Measurements from ENCODE around the gene XIRP1.

DNA sequence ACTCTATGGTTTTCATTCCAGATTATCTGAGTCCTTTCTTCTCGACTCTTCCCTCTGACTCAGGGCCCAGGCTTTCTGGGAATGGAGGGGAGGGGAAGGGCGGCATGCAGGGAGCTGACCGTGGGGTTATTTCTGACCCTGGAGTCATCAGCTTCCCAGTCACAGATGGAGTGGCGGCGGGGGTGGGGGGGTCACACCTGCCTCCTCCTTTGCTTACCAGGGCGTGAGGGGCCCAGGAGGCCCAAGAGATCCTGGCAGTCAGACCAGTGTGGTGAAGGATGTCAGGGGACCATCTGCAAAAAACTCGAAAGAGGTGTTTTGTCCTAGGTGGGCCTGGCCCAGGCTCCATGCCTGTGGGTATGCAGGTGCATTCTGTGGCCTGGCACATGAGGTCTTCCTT lies 996 bp upstream of the XIRP1 start:
- TF ChIP-seq, protein P1, sequence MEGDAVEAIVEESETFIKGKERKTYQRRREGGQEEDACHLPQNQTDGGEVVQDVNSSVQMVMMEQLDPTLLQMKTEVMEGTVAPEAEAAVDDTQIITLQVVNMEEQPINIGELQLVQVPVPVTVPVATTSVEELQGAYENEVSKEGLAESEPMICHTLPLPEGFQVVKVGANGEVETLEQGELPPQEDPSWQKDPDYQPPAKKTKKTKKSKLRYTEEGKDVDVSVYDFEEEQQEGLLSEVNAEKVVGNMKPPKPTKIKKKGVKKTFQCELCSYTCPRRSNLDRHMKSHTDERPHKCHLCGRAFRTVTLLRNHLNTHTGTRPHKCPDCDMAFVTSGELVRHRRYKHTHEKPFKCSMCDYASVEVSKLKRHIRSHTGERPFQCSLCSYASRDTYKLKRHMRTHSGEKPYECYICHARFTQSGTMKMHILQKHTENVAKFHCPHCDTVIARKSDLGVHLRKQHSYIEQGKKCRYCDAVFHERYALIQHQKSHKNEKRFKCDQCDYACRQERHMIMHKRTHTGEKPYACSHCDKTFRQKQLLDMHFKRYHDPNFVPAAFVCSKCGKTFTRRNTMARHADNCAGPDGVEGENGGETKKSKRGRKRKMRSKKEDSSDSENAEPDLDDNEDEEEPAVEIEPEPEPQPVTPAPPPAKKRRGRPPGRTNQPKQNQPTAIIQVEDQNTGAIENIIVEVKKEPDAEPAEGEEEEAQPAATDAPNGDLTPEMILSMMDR (IDR thresholded peaks at IDR 0.05 in 2 of 3, conservative IDR thresholded peaks at IDR 0.05 in 1 of 3; ENCODE audit: borderline replicate concordance in 1 of 3, insufficient read depth in 1 of 3, low read depth in 2 of 3, low read length in 2 of 3), result no peak
- TF ChIP-seq ZNF274 (IDR thresholded peaks at IDR 0.05; ENCODE audit: low read depth, low read length), result no peak
- TF ChIP-seq, protein P2, sequence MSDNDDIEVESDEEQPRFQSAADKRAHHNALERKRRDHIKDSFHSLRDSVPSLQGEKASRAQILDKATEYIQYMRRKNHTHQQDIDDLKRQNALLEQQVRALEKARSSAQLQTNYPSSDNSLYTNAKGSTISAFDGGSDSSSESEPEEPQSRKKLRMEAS (IDR thresholded peaks at IDR 0.05), result no peak
- TF ChIP-seq, protein P3, sequence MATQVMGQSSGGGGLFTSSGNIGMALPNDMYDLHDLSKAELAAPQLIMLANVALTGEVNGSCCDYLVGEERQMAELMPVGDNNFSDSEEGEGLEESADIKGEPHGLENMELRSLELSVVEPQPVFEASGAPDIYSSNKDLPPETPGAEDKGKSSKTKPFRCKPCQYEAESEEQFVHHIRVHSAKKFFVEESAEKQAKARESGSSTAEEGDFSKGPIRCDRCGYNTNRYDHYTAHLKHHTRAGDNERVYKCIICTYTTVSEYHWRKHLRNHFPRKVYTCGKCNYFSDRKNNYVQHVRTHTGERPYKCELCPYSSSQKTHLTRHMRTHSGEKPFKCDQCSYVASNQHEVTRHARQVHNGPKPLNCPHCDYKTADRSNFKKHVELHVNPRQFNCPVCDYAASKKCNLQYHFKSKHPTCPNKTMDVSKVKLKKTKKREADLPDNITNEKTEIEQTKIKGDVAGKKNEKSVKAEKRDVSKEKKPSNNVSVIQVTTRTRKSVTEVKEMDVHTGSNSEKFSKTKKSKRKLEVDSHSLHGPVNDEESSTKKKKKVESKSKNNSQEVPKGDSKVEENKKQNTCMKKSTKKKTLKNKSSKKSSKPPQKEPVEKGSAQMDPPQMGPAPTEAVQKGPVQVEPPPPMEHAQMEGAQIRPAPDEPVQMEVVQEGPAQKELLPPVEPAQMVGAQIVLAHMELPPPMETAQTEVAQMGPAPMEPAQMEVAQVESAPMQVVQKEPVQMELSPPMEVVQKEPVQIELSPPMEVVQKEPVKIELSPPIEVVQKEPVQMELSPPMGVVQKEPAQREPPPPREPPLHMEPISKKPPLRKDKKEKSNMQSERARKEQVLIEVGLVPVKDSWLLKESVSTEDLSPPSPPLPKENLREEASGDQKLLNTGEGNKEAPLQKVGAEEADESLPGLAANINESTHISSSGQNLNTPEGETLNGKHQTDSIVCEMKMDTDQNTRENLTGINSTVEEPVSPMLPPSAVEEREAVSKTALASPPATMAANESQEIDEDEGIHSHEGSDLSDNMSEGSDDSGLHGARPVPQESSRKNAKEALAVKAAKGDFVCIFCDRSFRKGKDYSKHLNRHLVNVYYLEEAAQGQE (IDR thresholded peaks at IDR 0.05; ENCODE audit: low read depth), result no peak
- no peak for TF ChIP-seq EZH2 (IDR thresholded peaks at IDR 0.05)
- TF ChIP-seq EZH2phosphoT487 (IDR thresholded peaks at IDR 0.05; ENCODE audit: borderline replicate concordance), result no peak
- TF ChIP-seq POLR2A (IDR thresholded peaks at IDR 0.05; ENCODE audit: borderline replicate concordance, extremely low read depth, insufficient read depth, insufficient read length), result no peak
- no peak for TF ChIP-seq SP1 (IDR thresholded peaks at IDR 0.05; ENCODE audit: low read depth)
- no peak for TF ChIP-seq RAD21 (IDR thresholded peaks at IDR 0.05; ENCODE audit: low read depth)
- TF ChIP-seq SIN3A (IDR thresholded peaks at IDR 0.05; ENCODE audit: low read depth), result no peak
- TF ChIP-seq FOSL1 (IDR thresholded peaks at IDR 0.05; ENCODE audit: low read depth), result no peak
- TF ChIP-seq, protein P4, sequence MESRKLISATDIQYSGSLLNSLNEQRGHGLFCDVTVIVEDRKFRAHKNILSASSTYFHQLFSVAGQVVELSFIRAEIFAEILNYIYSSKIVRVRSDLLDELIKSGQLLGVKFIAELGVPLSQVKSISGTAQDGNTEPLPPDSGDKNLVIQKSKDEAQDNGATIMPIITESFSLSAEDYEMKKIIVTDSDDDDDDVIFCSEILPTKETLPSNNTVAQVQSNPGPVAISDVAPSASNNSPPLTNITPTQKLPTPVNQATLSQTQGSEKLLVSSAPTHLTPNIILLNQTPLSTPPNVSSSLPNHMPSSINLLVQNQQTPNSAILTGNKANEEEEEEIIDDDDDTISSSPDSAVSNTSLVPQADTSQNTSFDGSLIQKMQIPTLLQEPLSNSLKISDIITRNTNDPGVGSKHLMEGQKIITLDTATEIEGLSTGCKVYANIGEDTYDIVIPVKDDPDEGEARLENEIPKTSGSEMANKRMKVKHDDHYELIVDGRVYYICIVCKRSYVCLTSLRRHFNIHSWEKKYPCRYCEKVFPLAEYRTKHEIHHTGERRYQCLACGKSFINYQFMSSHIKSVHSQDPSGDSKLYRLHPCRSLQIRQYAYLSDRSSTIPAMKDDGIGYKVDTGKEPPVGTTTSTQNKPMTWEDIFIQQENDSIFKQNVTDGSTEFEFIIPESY (IDR thresholded peaks at IDR 0.05; ENCODE audit: extremely low read depth, insufficient replicate concordance, low read length), result no peak
- no peak for TF ChIP-seq JUND (IDR thresholded peaks at IDR 0.05)
- no peak for TF ChIP-seq YY1 (IDR thresholded peaks at IDR 0.05; ENCODE audit: extremely low read depth, insufficient replicate concordance, low read depth, low read length)

Data from HCT116 (cell line).